NCI-H2107 treated with DMSO at 0.1 percent for 48 hours (cell line): ENCODE results near the gene SUPV3L1.
A peak's percentile ranks its signal among the peaks of the same experiment; 100 is the strongest.
"Not testable (repeated sequence)": the region's sequence is repeated elsewhere in the genome, so short reads cannot be mapped to it uniquely, and the experiment has no call there.

Experiments used
- DNase-seq: peaks from one replicate; lab custom pipeline; 2025; ENCODE audit not compliant: unreplicated experiment; lab: John Stamatoyannopoulos, UW

Gene SUPV3L1

GRCh38 chr10:69228151-69228550 lies 48.1 kb downstream of the SUPV3L1 start:
- no peak for DNase-seq

- no peak for DNase-seq
Observed at GRCh38 chr10:69229616-69229916, 49.5 kb downstream of the SUPV3L1 start.

- no peak for DNase-seq
Observed at GRCh38 chr10:69230128-69230527, 50.1 kb downstream of the SUPV3L1 start.

- DNase-seq: no peak
Observed at GRCh38 chr10:69232252-69232651, 52.2 kb downstream of the SUPV3L1 start.

GRCh38 chr10:69232736-69233480 lies 52.9 kb downstream of the SUPV3L1 start:
- DNase-seq: peak; percentile 6

- no peak for DNase-seq
Observed at GRCh38 chr10:69234447-69234846, 54.4 kb downstream of the SUPV3L1 start.

- DNase-seq: peak; percentile 36
Observed at GRCh38 chr10:69237528-69238159, 57.6 kb downstream of the SUPV3L1 start.

GRCh38 chr10:69239136-69239535 lies 59.1 kb downstream of the SUPV3L1 start:
- no peak for DNase-seq

GRCh38 chr10:69239816-69240434 lies 59.9 kb downstream of the SUPV3L1 start:
- no peak for DNase-seq

- DNase-seq: no peak
Observed at GRCh38 chr10:69240455-69240854, 60.4 kb downstream of the SUPV3L1 start.

- no peak for DNase-seq
Observed at GRCh38 chr10:69241575-69241974, 61.5 kb downstream of the SUPV3L1 start.

- no peak for DNase-seq
Observed at GRCh38 chr10:69242040-69242851, 62.2 kb downstream of the SUPV3L1 start.

- peak; percentile 73 for DNase-seq
Observed at GRCh38 chr10:69242852-69243212, 62.8 kb downstream of the SUPV3L1 start.

- DNase-seq: no peak
Observed at GRCh38 chr10:69243817-69244216, 63.8 kb downstream of the SUPV3L1 start.

GRCh38 chr10:69246036-69246435 lies 66.0 kb downstream of the SUPV3L1 start:
- DNase-seq: no peak

GRCh38 chr10:69246581-69247312 lies 66.7 kb downstream of the SUPV3L1 start:
- no peak for DNase-seq

- DNase-seq: no peak
Observed at GRCh38 chr10:69247313-69247710, 67.3 kb downstream of the SUPV3L1 start.

GRCh38 chr10:69248117-69248730 lies 68.2 kb downstream of the SUPV3L1 start:
- DNase-seq: no peak

GRCh38 chr10:69250041-69250440 lies 70.0 kb downstream of the SUPV3L1 start:
- no peak for DNase-seq

- not testable (repeated sequence) for DNase-seq
Observed at GRCh38 chr10:69251417-69251816, 71.4 kb downstream of the SUPV3L1 start.

- DNase-seq: no peak
Observed at GRCh38 chr10:69253171-69253570, 73.1 kb downstream of the SUPV3L1 start.
